BE2C (cell line): ENCODE results near the gene BIK.

Experiments used
- DNase-seq: peaks from one replicate; pipeline ENCODE4 v3.0.0-alpha.2; 2020
- H3K27me3 ChIP-seq: fragments of 250-450 bp; sonication (Bioruptor Pico); 2 replicates; pipeline ENCODE4 v1.5.1; 2020; ENCODE audit warnings: mild to moderate bottlenecking
- H3K36me3 ChIP-seq: fragments of 250-450 bp; sonication (Bioruptor Pico); 2 replicates; pipeline ENCODE4 v1.5.1; 2020; ENCODE audit warnings: mild to moderate bottlenecking
- H3K4me1 ChIP-seq: fragments of 250-450 bp; sonication (Bioruptor Pico); 2 replicates; pipeline ENCODE4 v1.5.1; 2020
- H3K4me3 ChIP-seq: 2 replicates; pipeline ENCODE4 v1.5.1; 2011; ENCODE audit warnings: low read depth, low read length
- H3K9me3 ChIP-seq: fragments of 250-450 bp; sonication (Bioruptor Pico); 2 replicates; pipeline ENCODE4 v1.5.1; 2020
- TF ChIP-seq, protein P1 (sequence below): IDR thresholded peaks from 2 replicates; pipeline ENCODE4 v1.5.1; 2012; ENCODE audit warnings: mild to moderate bottlenecking, low read depth, low read length

BIK gene

DNA sequence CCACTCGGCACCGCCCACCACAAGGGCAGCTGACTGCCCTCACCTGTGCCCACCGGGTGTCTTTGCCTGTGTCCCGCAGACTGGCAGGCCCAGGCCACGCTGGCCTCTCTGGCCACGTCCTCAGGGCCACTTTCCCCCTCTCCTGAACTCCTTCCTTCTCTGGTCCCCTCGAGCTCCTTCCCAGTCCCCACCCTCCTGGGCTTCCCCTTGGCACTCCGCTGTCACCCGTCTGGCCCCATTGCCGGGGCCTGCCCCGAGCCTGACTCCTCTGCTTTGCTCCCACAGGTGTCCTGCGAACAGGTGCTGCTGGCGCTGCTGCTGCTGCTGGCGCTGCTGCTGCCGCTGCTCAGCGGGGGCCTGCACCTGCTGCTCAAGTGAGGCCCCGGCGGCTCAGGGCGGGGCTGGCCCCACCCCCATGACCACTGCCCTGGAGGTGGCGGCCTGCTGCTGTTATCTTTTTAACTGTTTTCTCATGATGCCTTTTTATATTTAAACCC is 18.4 kb downstream of the BIK start:
- no peaks in the 10 kb centered on the region for H3K9me3 ChIP-seq
- H3K36me3 ChIP-seq: peaks cover 24% of the 10 kb centered on the region
- no peaks in the 10 kb centered on the region for H3K27me3 ChIP-seq
- no peak for DNase-seq
- TF ChIP-seq, protein P1, sequence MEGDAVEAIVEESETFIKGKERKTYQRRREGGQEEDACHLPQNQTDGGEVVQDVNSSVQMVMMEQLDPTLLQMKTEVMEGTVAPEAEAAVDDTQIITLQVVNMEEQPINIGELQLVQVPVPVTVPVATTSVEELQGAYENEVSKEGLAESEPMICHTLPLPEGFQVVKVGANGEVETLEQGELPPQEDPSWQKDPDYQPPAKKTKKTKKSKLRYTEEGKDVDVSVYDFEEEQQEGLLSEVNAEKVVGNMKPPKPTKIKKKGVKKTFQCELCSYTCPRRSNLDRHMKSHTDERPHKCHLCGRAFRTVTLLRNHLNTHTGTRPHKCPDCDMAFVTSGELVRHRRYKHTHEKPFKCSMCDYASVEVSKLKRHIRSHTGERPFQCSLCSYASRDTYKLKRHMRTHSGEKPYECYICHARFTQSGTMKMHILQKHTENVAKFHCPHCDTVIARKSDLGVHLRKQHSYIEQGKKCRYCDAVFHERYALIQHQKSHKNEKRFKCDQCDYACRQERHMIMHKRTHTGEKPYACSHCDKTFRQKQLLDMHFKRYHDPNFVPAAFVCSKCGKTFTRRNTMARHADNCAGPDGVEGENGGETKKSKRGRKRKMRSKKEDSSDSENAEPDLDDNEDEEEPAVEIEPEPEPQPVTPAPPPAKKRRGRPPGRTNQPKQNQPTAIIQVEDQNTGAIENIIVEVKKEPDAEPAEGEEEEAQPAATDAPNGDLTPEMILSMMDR: no peak
- H3K4me3 ChIP-seq: no peak overlapping the region
- H3K4me1 ChIP-seq: no peaks in the 10 kb centered on the region

DNA sequence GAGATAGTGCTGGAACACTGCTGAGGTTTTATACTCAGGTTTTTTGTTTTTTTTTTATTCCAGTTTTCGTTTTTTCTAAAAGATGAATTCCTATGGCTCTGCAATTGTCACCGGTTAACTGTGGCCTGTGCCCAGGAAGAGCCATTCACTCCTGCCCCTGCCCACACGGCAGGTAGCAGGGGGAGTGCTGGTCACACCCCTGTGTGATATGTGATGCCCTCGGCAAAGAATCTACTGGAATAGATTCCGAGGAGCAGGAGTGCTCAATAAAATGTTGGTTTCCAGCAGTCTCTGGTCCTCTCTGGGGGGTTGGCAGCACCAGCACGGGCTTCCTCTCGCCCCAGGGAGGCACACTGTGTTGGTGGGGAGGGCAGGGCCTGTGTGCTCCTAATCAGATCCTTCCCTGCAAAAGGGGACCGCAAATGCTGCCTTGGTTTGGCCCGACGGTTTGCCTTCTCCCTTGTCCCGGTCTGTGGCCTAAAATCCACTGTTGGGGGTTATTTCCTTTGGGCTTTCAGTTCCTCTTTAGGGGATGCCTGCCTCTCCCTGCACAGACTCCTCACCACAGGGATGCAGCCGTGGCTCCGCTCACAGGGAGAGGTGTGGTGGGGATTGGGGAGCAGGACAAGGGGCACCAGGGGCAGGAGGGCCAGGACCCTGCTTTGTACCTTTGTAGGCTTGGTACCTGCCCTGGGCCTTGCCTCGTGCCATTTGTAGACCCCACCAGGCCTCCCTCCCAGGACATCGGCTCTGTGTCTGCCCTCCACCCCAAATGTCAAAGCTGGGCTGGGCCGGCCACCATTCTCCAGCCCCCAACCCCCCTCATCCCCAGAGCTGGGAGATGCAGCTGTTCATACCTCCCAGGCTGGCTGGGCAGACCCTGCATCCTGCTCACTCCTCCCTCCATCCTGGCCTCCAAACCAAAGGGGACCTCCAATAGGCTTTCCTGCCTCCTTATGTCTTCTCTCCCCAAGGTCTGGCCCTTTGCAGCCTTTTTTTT is 19.2 kb downstream of the BIK start:
- Histone ChIP-seq H3K4me1 (no peaks in the 10 kb centered on the region), H3K9me3 (no peaks in the 10 kb centered on the region), H3K36me3 (peaks cover 31% of the 10 kb centered on the region), H3K4me3 (no peak overlapping the region), H3K27me3 (no peaks in the 10 kb centered on the region)
- TF ChIP-seq, protein P1: no peak
- no peak for DNase-seq

DNA sequence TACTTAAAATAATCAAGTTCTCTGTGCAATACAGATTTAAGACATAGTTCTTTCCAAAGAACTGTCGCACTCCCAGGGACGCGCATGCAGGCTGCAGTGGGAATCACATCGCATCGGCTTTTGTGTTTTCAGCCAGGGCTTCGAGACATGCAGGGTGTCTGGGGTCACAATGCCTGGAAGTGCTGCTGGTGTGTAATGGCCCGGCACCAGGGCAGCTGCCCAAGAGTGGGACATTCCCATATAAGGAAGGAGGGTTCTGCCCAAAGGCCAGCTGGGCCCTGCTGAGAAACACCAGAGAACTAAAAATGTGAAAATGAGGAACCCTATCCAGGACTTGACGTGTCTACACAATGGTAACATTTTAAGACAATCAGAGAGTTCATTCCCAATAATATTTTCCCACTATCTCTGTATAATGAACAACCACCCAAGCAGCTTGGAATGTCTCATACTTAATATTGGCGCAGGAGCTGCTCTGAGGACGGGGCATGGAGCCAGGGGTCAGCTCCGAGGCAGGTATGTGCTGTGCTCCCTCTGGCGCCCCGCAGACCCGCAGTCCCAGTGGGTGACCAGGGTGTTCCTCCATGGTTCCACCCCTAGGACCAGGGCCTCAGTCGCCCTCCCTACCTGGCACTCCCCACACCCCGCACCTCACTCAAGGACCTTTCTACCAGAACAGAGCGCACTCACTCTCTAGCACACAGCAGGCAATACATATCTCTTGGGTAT is 21.4 kb downstream of the BIK start:
- Histone ChIP-seq H3K9me3 (no peaks in the 10 kb centered on the region), H3K36me3 (peaks cover 53% of the 10 kb centered on the region), H3K4me1 (no peaks in the 10 kb centered on the region), H3K4me3 (no peak overlapping the region), H3K27me3 (no peaks in the 10 kb centered on the region)
- DNase-seq: no peak
- TF ChIP-seq, protein P1: no peak

DNA sequence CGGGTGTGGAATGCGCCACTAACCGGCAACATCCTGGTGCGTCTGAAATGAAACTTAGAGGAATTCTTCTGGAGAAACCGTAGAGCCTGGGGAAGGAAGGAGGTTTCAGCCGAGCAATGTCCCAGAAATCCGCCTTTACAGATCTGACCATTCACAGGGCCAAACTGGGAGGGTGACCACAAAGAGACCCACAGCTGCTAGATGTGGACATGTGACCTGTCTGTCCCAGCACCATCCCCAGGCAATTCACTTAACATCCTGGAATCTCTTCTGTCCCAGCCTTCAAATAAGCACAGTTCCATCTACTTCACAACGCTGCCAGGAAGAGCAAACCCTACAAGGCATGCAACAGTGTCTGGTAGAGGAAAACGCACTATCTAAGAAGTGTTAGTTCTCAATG is 22.9 kb downstream of the BIK start:
- H3K9me3 ChIP-seq: no peaks in the 10 kb centered on the region
- TF ChIP-seq, protein P1: no peak
- peaks cover 65% of the 10 kb centered on the region for H3K36me3 ChIP-seq
- H3K4me1 ChIP-seq: no peaks in the 10 kb centered on the region
- DNase-seq: no peak
- H3K4me3 ChIP-seq: no peak overlapping the region
- no peaks in the 10 kb centered on the region for H3K27me3 ChIP-seq

DNA sequence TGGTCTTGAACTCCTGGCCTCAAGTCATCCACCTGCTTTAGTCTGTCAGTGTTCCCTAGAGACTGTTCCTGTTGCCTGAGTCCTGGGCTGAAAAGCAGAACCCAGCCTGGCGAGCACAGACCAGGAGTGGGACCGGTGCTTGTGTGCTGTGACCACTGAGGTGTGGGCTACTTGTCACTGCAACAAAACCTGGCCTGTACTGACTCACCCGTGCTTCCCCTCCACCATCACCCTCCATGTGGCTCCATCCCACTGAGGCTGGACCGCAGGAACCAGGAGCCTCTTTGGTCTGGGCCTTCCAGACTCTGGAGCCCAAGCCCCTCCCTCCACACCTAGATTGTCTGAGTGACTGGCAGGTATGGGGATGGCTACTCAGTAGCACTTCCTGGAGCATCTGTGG is 24.0 kb downstream of the BIK start:
- Histone ChIP-seq H3K27me3 (no peaks in the 10 kb centered on the region), H3K4me3 (no peak overlapping the region), H3K9me3 (no peaks in the 10 kb centered on the region), H3K4me1 (no peaks in the 10 kb centered on the region), H3K36me3 (peaks cover 73% of the 10 kb centered on the region)
- TF ChIP-seq, protein P1: no peak
- no peak for DNase-seq

DNA sequence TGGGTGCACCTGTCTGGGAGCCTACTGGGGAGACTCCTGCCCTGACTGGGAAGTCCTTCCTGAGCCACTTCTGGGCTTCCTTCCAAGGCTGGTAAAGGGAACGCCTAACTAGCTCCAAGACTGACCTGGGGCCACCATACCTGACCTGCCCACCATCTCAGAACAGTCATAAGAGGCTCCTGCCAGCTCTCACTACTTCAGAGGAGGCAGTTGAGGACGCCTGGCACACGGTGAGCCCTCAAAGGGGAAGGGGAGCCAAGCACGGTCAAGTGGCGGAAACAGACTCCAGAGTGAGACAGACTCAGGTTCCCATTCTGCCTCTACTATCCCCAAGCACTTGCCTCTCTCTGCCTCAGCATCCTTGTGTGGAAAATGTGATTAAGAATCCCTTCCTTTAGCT is 25.0 kb downstream of the BIK start:
- TF ChIP-seq, protein P1: no peak

More for the DNA sequence above, 25.0 kb downstream of the BIK start:
- no peak for DNase-seq
- Histone ChIP-seq H3K36me3 (peaks cover 80% of the 10 kb centered on the region), H3K4me1 (no peaks in the 10 kb centered on the region), H3K9me3 (no peaks in the 10 kb centered on the region), H3K4me3 (no peak overlapping the region), H3K27me3 (no peaks in the 10 kb centered on the region)
